ENCODE results near the gene SERPINA7.
A peak's percentile ranks its signal among the peaks of the same experiment; 100 is the strongest.

The SERPINA7 gene

DNA sequence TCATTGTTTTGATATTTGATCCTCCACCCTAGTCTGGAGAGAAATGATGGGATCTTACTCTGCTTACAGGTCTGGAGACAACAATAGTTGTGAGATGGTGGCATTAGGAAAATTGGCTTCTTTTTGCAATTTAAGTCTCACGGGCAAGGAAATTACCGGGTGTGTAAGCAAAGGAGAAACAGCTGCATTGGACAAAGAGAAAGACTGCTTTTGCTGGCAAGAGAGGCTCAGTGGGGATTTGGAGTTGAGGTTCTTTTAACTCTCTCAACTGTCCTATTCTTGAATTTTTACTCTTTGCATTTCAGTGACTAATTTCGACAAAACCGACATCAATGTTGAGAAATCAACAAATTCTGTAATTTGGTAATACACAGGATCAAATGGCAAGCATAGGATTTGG, 2.3 kb upstream of the SERPINA7 start:
- Histone ChIP-seq H3K9ac (ENCODE audit: low read length) (no peak overlapping the region), H3K27ac (ENCODE audit: low read length) (no peak overlapping the region), H3K27me3 (ENCODE audit: low read depth, low read length) (no peaks in the 10 kb centered on the region), H3K4me1 (ENCODE audit: low read length) (no peaks in the 10 kb centered on the region), H3K9me3 (ENCODE audit: insufficient read depth, low read length) (no peaks in the 10 kb centered on the region), H2AFZ (ENCODE audit: low read depth, low read length) (no peak overlapping the region), H4K20me1 (ENCODE audit: insufficient read depth, low read length) (no peaks in the 10 kb centered on the region), H3K4me3 (ENCODE audit: low read length) (no peak overlapping the region), H3K79me2 (ENCODE audit: low read length) (no peaks in the 10 kb centered on the region), H3K36me3 (replicated peaks; ENCODE audit: low read depth, low read length) (no peaks in the 10 kb centered on the region), H3K4me2 (ENCODE audit: low read length) (no peak overlapping the region)
- no peak for TF ChIP-seq EZH2phosphoT487 (IDR thresholded peaks at IDR 0.05; ENCODE audit: low read depth)
- TF ChIP-seq, protein P1, sequence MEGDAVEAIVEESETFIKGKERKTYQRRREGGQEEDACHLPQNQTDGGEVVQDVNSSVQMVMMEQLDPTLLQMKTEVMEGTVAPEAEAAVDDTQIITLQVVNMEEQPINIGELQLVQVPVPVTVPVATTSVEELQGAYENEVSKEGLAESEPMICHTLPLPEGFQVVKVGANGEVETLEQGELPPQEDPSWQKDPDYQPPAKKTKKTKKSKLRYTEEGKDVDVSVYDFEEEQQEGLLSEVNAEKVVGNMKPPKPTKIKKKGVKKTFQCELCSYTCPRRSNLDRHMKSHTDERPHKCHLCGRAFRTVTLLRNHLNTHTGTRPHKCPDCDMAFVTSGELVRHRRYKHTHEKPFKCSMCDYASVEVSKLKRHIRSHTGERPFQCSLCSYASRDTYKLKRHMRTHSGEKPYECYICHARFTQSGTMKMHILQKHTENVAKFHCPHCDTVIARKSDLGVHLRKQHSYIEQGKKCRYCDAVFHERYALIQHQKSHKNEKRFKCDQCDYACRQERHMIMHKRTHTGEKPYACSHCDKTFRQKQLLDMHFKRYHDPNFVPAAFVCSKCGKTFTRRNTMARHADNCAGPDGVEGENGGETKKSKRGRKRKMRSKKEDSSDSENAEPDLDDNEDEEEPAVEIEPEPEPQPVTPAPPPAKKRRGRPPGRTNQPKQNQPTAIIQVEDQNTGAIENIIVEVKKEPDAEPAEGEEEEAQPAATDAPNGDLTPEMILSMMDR (IDR thresholded peaks at IDR 0.05; ENCODE audit: low read depth, low read length): no peak

GRCh38 chrX:106039920-106040319, 1.4 kb upstream of the SERPINA7 start:
- H3K79me2 ChIP-seq (ENCODE audit: low read length): no peaks in the 10 kb centered on the region
- H3K4me1 ChIP-seq (ENCODE audit: low read length): no peaks in the 10 kb centered on the region

DNA sequence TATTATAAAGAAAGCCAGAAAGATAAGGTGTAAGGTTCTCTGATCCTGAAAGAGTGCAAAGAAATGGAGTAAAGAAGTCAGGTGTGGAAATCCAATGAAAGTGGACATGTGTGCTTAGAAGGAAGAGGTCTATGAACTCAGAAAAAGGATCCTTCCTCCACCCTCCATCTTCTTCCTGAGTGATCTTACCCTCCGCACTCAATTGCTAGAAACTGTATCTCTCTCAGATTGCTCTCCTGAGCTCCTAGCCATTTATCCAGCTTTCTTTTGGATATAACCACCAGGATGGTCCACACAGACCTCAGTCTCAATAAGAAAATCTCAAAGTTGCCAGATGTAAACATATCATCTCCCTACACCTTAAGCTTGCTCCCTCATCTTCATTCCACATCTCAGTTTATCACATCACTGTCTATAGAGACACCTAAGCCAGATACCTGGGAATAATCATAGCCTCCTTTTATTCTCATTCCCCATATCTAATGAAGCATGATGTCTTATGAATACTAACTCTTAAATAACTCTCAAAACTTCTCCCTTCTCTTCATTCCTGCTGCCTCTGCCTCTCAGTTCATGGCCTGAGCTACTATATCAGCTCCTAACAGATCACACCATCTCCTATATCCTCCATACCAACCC, 573 bp downstream of the SERPINA7 start:
- peaks cover 8% of the 10 kb centered on the region; the same call in 1 of the 2 replicates for H3K4me1 ChIP-seq (ENCODE audit: low read length)
- TF ChIP-seq, protein P1 (IDR thresholded peaks at IDR 0.05; ENCODE audit: low read depth, low read length): no peak
- TF ChIP-seq EZH2phosphoT487 (IDR thresholded peaks at IDR 0.05; ENCODE audit: low read depth): no peak
- no peaks in the 10 kb centered on the region for H3K9me3 ChIP-seq (ENCODE audit: insufficient read depth, low read length)
- H2AFZ ChIP-seq (ENCODE audit: low read depth, low read length): no peak overlapping the region
- no peak overlapping the region for H3K4me3 ChIP-seq (ENCODE audit: low read length)
- H3K9ac ChIP-seq (ENCODE audit: low read length): no peak overlapping the region
- H3K36me3 ChIP-seq (replicated peaks; ENCODE audit: low read depth, low read length): no peaks in the 10 kb centered on the region
- no peak overlapping the region for H3K4me2 ChIP-seq (ENCODE audit: low read length)
- no peaks in the 10 kb centered on the region for H4K20me1 ChIP-seq (ENCODE audit: insufficient read depth, low read length)
- no peaks in the 10 kb centered on the region for H3K27me3 ChIP-seq (ENCODE audit: low read depth, low read length)
- H3K27ac ChIP-seq (ENCODE audit: low read length): no peak overlapping the region
- no peaks in the 10 kb centered on the region for H3K79me2 ChIP-seq (ENCODE audit: low read length)

More at GRCh38 chrX:106039920-106040319, 1.4 kb upstream of the SERPINA7 start:
- H3K27me3 ChIP-seq (ENCODE audit: low read depth, low read length): no peaks in the 10 kb centered on the region
- H4K20me1 ChIP-seq (ENCODE audit: insufficient read depth, low read length): no peaks in the 10 kb centered on the region
- no peak overlapping the region for H3K27ac ChIP-seq (ENCODE audit: low read length)
- TF ChIP-seq EZH2phosphoT487 (IDR thresholded peaks at IDR 0.05; ENCODE audit: low read depth): no peak
- TF ChIP-seq, protein P1 (IDR thresholded peaks at IDR 0.05; ENCODE audit: low read depth, low read length): peak; percentile 46
- no peak overlapping the region for H3K4me3 ChIP-seq (ENCODE audit: low read length)
- no peaks in the 10 kb centered on the region for H3K9me3 ChIP-seq (ENCODE audit: insufficient read depth, low read length)
- H3K4me2 ChIP-seq (ENCODE audit: low read length): peak overlapping the region; percentile 28; the same call in 1 of the 2 replicates
- H3K9ac ChIP-seq (ENCODE audit: low read length): no peak overlapping the region
- H2AFZ ChIP-seq (ENCODE audit: low read depth, low read length): no peak overlapping the region
- no peaks in the 10 kb centered on the region for H3K36me3 ChIP-seq (replicated peaks; ENCODE audit: low read depth, low read length)

GRCh38 chrX:106036716-106037115, 1.8 kb downstream of the SERPINA7 start:
- no peaks in the 10 kb centered on the region for H3K9me3 ChIP-seq (ENCODE audit: insufficient read depth, low read length)
- H3K4me3 ChIP-seq (ENCODE audit: low read length): no peak overlapping the region
- H3K27ac ChIP-seq (ENCODE audit: low read length): no peak overlapping the region
- H3K4me2 ChIP-seq (ENCODE audit: low read length): no peak overlapping the region
- H3K9ac ChIP-seq (ENCODE audit: low read length): no peak overlapping the region
- no peak overlapping the region for H2AFZ ChIP-seq (ENCODE audit: low read depth, low read length)
- H3K79me2 ChIP-seq (ENCODE audit: low read length): no peaks in the 10 kb centered on the region
- no peaks in the 10 kb centered on the region for H4K20me1 ChIP-seq (ENCODE audit: insufficient read depth, low read length)
- TF ChIP-seq EZH2phosphoT487 (IDR thresholded peaks at IDR 0.05; ENCODE audit: low read depth): no peak
- TF ChIP-seq, protein P1 (IDR thresholded peaks at IDR 0.05; ENCODE audit: low read depth, low read length): no peak
- no peaks in the 10 kb centered on the region for H3K36me3 ChIP-seq (replicated peaks; ENCODE audit: low read depth, low read length)
- H3K27me3 ChIP-seq (ENCODE audit: low read depth, low read length): no peaks in the 10 kb centered on the region
- H3K4me1 ChIP-seq (ENCODE audit: low read length): peaks cover 8% of the 10 kb centered on the region; the same call in 1 of the 2 replicates

Data from OCI-LY3 (cell line).